Measurements from ENCODE around the gene TBC1D2B.

TBC1D2B gene

GRCh38 chr15:78073046-78073787, 4.3 kb downstream of the TBC1D2B start:
- H3K4me1 ChIP-seq: peaks cover 60% of the 10 kb centered on the region
- H3K36me3 ChIP-seq (replicated peaks): no peaks in the 10 kb centered on the region
- H3K4me3 ChIP-seq: no peak overlapping the region
- H3K27me3 ChIP-seq (ENCODE audit: low read depth): no peaks in the 10 kb centered on the region
- in situ Hi-C loops (cut with MboI; ENCODE audit: low sequenced_read_pairs): no loop called here
- DNase-seq (ENCODE audit: low spot score in 2 of 2): no peak
- H3K9me3 ChIP-seq: no peaks in the 10 kb centered on the region

GRCh38 chr15:78072080-78072892, 5.2 kb downstream of the TBC1D2B start:
- in situ Hi-C loops (cut with MboI; ENCODE audit: low sequenced_read_pairs): no loop called here
- peaks cover 66% of the 10 kb centered on the region for H3K4me1 ChIP-seq
- DNase-seq (ENCODE audit: low spot score in 2 of 2): peak; percentile 62 to 87

GRCh38 chr15:78071383-78071782, 6.1 kb downstream of the TBC1D2B start:
- H3K27me3 ChIP-seq (ENCODE audit: low read depth): no peaks in the 10 kb centered on the region
- in situ Hi-C loops (cut with MboI; ENCODE audit: low sequenced_read_pairs): no loop called here

More at GRCh38 chr15:78072080-78072892, 5.2 kb downstream of the TBC1D2B start:
- H3K4me3 ChIP-seq: no peak overlapping the region
- H3K27me3 ChIP-seq (ENCODE audit: low read depth): no peaks in the 10 kb centered on the region
- H3K9me3 ChIP-seq: no peaks in the 10 kb centered on the region
- no peaks in the 10 kb centered on the region for H3K36me3 ChIP-seq (replicated peaks)

GRCh38 chr15:78070049-78070700, 7.3 kb downstream of the TBC1D2B start:
- Histone ChIP-seq H3K4me3 (no peak overlapping the region), H3K4me1 (peaks cover 56% of the 10 kb centered on the region), H3K9me3 (no peaks in the 10 kb centered on the region), H3K36me3 (replicated peaks) (no peaks in the 10 kb centered on the region), H3K27me3 (ENCODE audit: low read depth) (no peaks in the 10 kb centered on the region)
- in situ Hi-C loops (cut with MboI; ENCODE audit: low sequenced_read_pairs): no loop called here
- no peak for DNase-seq (ENCODE audit: low spot score in 2 of 2)

More at GRCh38 chr15:78071383-78071782, 6.1 kb downstream of the TBC1D2B start:
- no peak for DNase-seq (ENCODE audit: low spot score in 2 of 2)
- Histone ChIP-seq H3K36me3 (replicated peaks) (no peaks in the 10 kb centered on the region), H3K4me1 (peaks cover 66% of the 10 kb centered on the region), H3K9me3 (no peaks in the 10 kb centered on the region), H3K4me3 (no peak overlapping the region)

GRCh38 chr15:78069462-78070029, 8.0 kb downstream of the TBC1D2B start:
- H3K9me3 ChIP-seq: no peaks in the 10 kb centered on the region
- in situ Hi-C loops (cut with MboI; ENCODE audit: low sequenced_read_pairs): no loop called here
- H3K36me3 ChIP-seq (replicated peaks): no peaks in the 10 kb centered on the region
- peaks cover 56% of the 10 kb centered on the region for H3K4me1 ChIP-seq
- H3K27me3 ChIP-seq (ENCODE audit: low read depth): no peaks in the 10 kb centered on the region
- DNase-seq (ENCODE audit: low spot score in 2 of 2): no peak
- no peak overlapping the region for H3K4me3 ChIP-seq

GRCh38 chr15:78069052-78069414, 8.5 kb downstream of the TBC1D2B start:
- peaks cover 56% of the 10 kb centered on the region for H3K4me1 ChIP-seq
- no peaks in the 10 kb centered on the region for H3K9me3 ChIP-seq
- H3K4me3 ChIP-seq: no peak overlapping the region
- H3K36me3 ChIP-seq (replicated peaks): no peaks in the 10 kb centered on the region
- no peaks in the 10 kb centered on the region for H3K27me3 ChIP-seq (ENCODE audit: low read depth)
- no peak for DNase-seq (ENCODE audit: low spot score in 2 of 2)
- in situ Hi-C loops (cut with MboI; ENCODE audit: low sequenced_read_pairs): no loop called here

- H3K4me3 ChIP-seq: no peak overlapping the region
- peak in 1 of 2 experiments; percentile 60 for DNase-seq (ENCODE audit: low spot score in 2 of 2)
- H3K4me1 ChIP-seq: peaks cover 47% of the 10 kb centered on the region
- in situ Hi-C loops (cut with MboI; ENCODE audit: low sequenced_read_pairs): no loop called here
- no peaks in the 10 kb centered on the region for H3K9me3 ChIP-seq
- H3K36me3 ChIP-seq (replicated peaks): no peaks in the 10 kb centered on the region
- no peaks in the 10 kb centered on the region for H3K27me3 ChIP-seq (ENCODE audit: low read depth)
Measured at GRCh38 chr15:78067328-78068228, 9.9 kb downstream of the TBC1D2B start.

- H3K4me3 ChIP-seq: no peak overlapping the region
- no peaks in the 10 kb centered on the region for H3K36me3 ChIP-seq (replicated peaks)
- no peaks in the 10 kb centered on the region for H3K27me3 ChIP-seq (ENCODE audit: low read depth)
Measured at GRCh38 chr15:78065973-78066946, 11.3 kb downstream of the TBC1D2B start.

GRCh38 chr15:78065284-78065872, 12.1 kb downstream of the TBC1D2B start:
- Histone ChIP-seq H3K4me3 (no peak overlapping the region), H3K27me3 (ENCODE audit: low read depth) (no peaks in the 10 kb centered on the region), H3K4me1 (peaks cover 43% of the 10 kb centered on the region), H3K9me3 (no peaks in the 10 kb centered on the region), H3K36me3 (replicated peaks) (no peaks in the 10 kb centered on the region)
- in situ Hi-C loops (cut with MboI; ENCODE audit: low sequenced_read_pairs): no loop called here
- DNase-seq (ENCODE audit: low spot score in 2 of 2): no peak

More at GRCh38 chr15:78065973-78066946, 11.3 kb downstream of the TBC1D2B start:
- H3K4me1 ChIP-seq: peaks cover 44% of the 10 kb centered on the region
- DNase-seq (ENCODE audit: low spot score in 2 of 2): no peak
- H3K9me3 ChIP-seq: no peaks in the 10 kb centered on the region
- in situ Hi-C loops (cut with MboI; ENCODE audit: low sequenced_read_pairs): no loop called here

GRCh38 chr15:78064544-78064943, 13.0 kb downstream of the TBC1D2B start:
- Histone ChIP-seq H3K27me3 (ENCODE audit: low read depth) (no peaks in the 10 kb centered on the region), H3K4me3 (no peak overlapping the region), H3K36me3 (replicated peaks) (no peaks in the 10 kb centered on the region), H3K4me1 (peaks cover 38% of the 10 kb centered on the region), H3K9me3 (no peaks in the 10 kb centered on the region)
- in situ Hi-C loops (cut with MboI; ENCODE audit: low sequenced_read_pairs): no loop called here
- no peak for DNase-seq (ENCODE audit: low spot score in 2 of 2)

- in situ Hi-C loops (cut with MboI; ENCODE audit: low sequenced_read_pairs): no loop called here
- no peak overlapping the region for H3K4me3 ChIP-seq
- no peaks in the 10 kb centered on the region for H3K36me3 ChIP-seq (replicated peaks)
- H3K27me3 ChIP-seq (ENCODE audit: low read depth): no peaks in the 10 kb centered on the region
- H3K4me1 ChIP-seq: peaks cover 32% of the 10 kb centered on the region
- DNase-seq (ENCODE audit: low spot score in 2 of 2): no peak
- H3K9me3 ChIP-seq: no peaks in the 10 kb centered on the region
Measured at GRCh38 chr15:78063970-78064385, 13.5 kb downstream of the TBC1D2B start.

GRCh38 chr15:78063217-78063616, 14.3 kb downstream of the TBC1D2B start:
- in situ Hi-C loops (cut with MboI; ENCODE audit: low sequenced_read_pairs): no loop called here
- H3K4me1 ChIP-seq: peaks cover 24% of the 10 kb centered on the region
- H3K27me3 ChIP-seq (ENCODE audit: low read depth): no peaks in the 10 kb centered on the region
- no peaks in the 10 kb centered on the region for H3K9me3 ChIP-seq
- H3K4me3 ChIP-seq: no peak overlapping the region
- DNase-seq (ENCODE audit: low spot score in 2 of 2): no peak
- no peaks in the 10 kb centered on the region for H3K36me3 ChIP-seq (replicated peaks)
